COLO829 (cell line): ENCODE data around the gene BRICD5.

Source experiments
- DNase-seq: peaks from one replicate; pipeline ENCODE4 v3.0.0; 2012; ENCODE audit warnings: low spot score

Gene BRICD5

GRCh38 chr16:2180962-2181923, 29.4 kb downstream of the BRICD5 start:
- no peak for DNase-seq

GRCh38 chr16:2180461-2180860, 30.2 kb downstream of the BRICD5 start:
- DNase-seq = no peak

DNA sequence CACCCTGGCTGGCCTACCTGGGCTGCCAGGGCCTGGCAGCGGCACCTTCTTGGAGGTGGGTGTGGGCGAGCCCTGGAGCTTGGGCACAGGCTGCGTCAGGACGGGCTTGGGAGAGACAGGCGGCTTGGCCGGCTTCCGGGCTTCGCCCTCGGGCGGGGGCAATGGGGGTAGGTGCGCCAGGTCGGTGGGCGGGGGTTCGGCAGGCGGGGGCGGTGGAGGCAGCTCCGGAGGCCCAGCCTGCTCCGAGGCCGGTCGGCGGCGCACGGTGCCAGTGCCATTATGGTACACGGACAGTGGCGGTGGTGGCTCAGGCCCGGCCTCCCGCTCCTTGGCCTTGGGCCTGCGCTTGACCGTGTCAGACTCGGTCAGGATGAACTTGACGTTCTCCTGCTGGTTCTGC, 31.1 kb downstream of the BRICD5 start:
- no peak for DNase-seq

- no peak for DNase-seq
These were observed 31.6 kb downstream of the BRICD5 start for GRCh38 chr16:2179107-2179501.

GRCh38 chr16:2178321-2179106, 32.1 kb downstream of the BRICD5 start:
- DNase-seq = no peak

- DNase-seq = no peak
These were observed 33.1 kb downstream of the BRICD5 start for GRCh38 chr16:2177561-2177960.

DNA sequence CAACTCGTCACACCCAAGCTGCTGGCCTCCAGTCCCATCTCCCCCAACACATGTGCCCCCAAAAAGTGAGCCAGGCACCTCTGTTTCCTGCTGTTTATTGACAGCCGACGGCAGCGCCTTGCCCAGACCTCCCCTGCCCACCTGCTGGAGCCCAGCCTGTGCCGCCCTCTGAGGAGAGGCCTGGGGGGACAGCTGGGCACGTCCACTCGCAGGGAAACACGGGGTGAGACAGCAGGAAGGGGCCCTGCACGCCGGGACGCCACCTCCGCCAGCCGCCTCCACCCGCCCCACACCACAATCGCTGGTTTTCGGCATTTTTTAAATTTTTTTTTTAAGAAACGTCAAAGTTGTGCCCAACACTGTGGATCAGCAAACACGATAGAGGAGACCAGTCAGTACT, 33.6 kb downstream of the BRICD5 start:
- DNase-seq = no peak

DNA sequence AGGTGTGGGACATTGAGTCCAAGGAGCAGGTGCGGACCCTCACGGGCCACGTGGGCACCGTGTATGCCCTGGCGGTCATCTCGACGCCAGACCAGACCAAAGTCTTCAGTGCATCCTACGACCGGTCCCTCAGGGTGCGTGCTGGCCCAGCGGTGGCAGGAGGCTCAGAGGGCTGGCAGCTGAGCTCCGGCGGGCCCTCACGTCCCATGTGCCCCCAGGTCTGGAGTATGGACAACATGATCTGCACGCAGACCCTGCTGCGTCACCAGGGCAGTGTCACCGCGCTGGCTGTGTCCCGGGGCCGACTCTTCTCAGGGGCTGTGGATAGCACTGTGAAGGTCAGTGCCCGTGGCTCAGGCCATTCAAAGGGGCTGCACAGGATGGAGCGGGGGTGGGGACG, 34.6 kb downstream of the BRICD5 start:
- no peak for DNase-seq

DNA sequence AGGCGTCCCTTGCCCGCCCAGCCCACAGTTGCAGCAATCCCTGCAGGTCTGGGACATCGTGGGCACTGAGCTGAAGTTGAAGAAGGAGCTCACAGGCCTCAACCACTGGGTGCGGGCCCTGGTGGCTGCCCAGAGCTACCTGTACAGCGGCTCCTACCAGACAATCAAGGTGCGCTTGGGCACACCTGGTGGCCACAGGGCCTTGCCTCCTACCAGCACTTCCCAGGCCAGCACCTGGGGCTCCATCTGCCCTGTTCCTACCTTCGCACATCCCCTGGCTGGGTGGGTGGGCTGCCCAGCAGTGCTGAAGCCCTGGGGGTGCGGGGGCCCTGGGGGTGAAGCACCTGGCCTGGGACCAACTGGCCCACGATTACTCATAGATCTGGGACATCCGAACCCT, 35.2 kb downstream of the BRICD5 start:
- no peak for DNase-seq

DNA sequence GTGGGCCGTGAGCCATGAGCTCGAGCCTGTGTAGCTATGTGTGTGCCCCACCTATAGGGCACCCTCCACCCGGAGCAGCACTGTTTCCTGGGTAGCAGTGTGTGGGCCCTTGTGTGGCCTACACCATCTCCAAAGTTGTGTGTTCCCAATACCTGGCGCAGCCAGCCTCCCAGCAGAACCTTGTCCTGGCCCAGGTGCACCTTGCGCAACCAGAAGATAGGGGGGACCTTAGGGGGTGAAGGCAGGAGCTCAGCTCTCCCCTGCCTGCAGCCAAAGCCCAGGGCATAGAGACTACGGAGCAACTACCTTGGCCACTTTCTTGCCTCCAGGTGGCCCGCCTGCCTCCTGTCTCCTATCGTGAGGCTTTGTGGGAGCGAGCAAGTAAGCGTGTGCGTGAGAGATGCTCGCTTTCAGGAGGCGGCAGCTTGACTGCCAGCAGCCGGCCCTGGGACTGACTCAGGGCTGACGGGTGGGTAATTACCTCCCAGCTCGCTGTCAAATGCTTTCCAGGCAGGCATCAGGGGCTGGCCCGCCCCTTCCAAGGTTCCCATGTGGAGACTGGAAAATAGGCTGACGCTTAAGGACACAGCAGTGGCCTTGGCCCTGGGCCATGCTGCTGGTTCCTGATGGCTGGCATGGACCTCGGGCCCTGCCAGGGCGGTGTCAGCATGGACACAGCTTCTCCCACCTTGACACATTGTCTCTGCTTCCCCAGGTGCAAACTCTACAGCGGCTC, 36.1 kb downstream of the BRICD5 start:
- DNase-seq = no peak

DNA sequence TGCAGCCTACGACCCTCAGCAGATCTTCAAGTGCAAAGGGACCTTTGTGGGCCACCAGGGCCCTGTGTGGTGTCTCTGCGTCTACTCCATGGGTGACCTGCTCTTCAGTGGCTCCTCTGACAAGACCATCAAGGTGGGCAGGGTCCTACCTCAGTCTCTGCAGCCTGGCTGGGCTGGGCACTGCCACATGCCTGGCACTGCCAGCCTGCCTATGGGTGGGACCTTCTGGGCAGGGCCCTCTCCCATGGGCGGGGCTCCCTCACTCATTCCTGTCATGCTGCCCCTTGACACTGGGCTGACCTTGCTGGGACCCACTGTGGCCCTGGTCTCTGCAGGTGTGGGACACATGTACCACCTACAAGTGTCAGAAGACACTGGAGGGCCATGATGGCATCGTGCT, 36.7 kb downstream of the BRICD5 start:
- DNase-seq = no peak

DNA sequence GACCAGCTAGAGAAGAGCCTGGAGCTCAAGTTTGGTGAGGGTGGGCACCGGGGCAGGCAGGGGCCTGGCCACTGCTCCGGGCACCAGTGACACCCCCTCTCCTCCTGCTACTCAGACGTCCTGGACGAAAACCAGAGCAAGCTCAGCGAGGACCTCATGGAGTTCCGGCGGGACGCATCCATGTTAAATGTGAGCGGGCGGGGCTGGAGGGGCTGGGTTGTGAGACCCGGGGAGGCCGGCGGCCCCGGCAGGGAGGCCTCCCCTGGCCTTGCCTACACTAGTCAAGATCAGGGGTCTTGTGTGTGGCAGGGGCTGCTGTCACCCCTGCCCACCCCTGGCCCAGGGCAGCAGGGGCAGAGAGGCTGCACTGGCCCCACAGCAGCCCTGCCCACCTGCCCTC, 37.3 kb downstream of the BRICD5 start:
- no peak for DNase-seq

- no peak for DNase-seq
These were observed 37.9 kb downstream of the BRICD5 start for GRCh38 chr16:2172688-2173335.

DNA sequence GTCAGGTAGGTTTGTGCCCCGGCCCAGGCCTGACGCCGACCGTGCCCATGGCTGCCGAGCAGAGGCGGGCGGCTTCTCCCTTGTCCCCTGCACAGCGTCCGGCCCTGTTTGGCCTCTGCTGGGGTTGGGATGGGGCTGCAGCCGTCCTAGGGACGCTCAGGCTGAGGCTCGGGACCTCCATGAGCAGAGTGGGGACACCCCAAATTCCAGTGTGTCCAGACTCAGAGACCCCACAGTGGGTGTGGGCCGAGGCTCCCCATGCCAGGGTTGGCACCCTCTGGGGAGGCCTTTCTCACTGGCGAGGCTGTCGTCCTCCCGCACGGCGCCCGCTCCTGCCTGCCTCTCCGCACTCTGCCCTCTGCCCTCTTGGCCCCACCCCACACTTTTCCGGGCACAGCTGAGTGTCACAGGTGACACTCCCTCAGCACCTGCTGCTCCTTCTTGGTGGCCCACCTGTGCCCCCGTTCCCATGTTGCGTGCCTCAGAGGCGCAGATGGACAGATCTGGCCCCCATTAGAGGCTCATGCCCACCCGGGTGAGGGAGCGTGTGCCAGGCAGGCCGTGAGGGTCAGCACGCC, 39.0 kb downstream of the BRICD5 start:
- no peak for DNase-seq

DNA sequence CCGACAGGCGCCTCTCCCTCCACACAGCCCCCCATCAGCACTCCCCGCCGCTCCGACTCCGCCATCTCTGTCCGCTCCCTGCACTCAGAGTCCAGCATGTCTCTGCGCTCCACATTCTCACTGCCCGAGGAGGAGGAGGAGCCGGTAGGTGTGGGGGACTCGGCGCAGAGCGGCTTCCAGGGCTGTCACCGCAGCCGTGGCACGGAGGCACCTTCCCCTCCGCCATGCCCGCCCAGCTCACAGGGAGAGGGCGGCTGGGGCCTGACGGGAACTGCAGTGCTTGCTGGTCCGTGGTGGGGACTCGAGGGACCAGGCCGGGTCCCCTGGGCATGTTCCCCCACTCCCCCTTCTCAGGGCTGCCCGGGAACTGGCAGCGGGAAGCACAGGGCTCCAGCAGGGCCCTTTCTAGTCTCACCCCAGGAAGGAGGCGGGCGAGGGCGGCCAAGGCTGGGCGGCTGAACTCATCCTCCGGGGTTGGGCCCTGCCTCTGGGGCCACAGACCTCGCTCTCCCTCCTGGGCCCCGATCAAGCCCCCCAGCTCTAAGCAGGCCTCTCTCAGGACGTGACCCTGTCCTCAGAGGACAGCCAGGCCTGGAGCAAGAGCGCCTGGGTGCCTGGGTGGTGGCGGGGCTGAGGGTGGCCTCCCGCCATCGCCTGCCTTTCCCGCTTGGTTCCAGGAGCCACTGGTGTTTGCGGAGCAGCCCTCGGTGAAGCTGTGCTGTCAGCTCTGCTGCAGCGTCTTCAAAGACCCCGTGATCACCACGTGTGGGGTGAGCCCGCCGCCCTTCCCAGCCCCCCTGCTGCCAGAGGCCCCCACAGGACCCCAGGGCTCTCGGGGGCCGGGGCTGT, 39.9 kb downstream of the BRICD5 start:
- no peak for DNase-seq

- no peak for DNase-seq
These were observed 40.6 kb downstream of the BRICD5 start for GRCh38 chr16:2170080-2170479.

DNA sequence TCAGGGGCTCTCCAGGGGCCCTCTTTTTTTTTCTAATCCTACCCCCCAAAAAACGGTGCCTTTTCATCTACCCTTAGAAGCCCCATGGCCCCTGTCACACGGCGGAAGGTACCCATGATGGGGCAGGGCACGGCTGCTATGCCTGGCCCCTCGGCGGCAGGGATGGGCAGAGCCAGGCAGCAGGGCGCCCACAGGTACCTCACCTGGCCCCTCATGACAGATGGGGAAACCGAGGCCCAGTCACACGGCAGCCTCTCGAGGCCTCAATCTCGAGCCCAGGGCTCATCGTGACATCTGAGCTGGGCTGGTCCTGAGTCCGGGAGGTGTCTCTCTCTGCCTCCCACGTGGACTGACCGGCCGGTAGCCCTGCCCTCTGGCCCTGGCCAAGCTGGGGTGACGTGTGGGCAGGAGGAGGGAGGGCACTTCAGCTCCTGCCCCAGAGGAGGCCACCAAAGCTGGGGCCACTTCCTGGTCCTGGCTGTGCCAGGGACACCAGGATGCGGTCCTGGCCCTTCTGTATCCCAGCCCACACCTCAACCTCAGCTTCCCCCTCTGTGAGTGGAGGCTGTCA, 43.5 kb downstream of the BRICD5 start:
- DNase-seq = no peak

DNA sequence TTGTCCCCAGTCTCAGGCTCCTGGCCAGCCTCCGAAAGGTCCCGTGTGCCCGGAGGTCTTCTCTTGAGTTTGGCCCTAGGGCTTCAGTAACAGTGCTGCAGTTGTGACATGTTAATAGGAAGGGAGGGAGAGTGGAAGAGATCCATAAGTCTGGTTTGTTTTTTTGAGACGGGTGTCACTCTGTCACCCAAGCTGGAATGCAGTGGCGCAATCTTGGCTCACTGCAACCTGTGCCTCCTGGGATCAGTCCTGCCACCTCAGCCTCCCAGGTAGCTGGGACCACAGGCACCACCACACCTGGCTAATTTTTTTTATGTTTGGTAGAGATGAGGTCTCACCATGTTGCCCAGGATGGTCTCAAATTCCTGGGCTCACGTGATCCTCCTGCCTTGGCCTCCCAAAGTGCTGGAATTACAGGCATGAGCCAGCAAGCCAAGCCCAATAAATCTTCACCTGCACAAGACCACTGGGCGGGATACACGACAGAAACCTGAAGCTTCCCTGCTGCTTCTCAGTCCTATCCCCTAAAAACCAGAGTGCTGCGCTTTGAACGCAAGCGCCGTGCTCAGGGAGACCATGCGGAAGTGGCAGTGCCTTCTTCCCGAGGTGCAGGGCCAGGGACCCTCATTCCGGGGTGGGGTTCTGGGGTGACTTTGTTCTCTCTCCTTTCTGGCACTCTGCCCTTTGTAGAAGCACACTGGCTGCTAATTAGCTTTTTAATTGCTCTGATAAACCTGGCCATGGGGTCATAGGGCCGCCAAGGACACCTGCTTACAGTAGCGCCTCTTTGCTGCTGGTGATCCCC, 44.2 kb downstream of the BRICD5 start:
- DNase-seq = no peak

DNA sequence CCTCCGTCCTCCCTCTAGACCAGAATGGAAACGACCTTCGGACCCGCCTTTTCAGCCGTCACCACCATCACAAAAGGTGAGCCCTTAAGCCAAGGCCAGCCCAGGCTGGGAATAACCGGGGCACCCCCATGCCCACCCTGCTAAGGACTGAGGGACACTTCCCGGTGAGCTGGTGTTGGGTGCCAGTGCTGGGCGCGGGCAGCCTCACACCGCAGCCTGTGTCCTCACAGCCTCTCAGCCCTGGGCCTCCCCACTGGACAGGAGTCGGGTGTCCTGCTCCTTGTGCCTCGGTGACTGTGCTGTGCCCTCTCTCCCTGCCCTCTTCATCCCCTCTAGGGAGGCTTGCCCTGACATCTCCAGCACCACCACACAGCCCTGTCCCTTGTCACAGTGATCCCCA, 44.8 kb downstream of the BRICD5 start:
- no peak for DNase-seq
